GM12874 (cell line): ENCODE results near the gene POLR2E.

Experiments
- CTCF ChIP-seq: IDR thresholded peaks from 2 replicates; pipeline ENCODE4 v1.5.1; 2011; ENCODE audit warnings: low read depth, mild to moderate bottlenecking, control low read depth, low read length, moderate library complexity; ENCODE audit not compliant: insufficient read depth

POLR2E gene

GRCh38 chr19:1105873-1106840 is 11.0 kb upstream of the POLR2E start:
- TF ChIP-seq CTCF = no peak

GRCh38 chr19:1105008-1105872 is 10.1 kb upstream of the POLR2E start:
- no peak for TF ChIP-seq CTCF

- no peak for TF ChIP-seq CTCF
Measured at GRCh38 chr19:1104311-1105007, 9.3 kb upstream of the POLR2E start.

- TF ChIP-seq CTCF = no peak
Measured at GRCh38 chr19:1103708-1104310, 8.6 kb upstream of the POLR2E start, which contains the start of gene GPX4. Gene GPX4 (plus strand): TSS chr19:1103994. CDS start chr19:1104044, 50 bp downstream.

- no peak for TF ChIP-seq CTCF
Measured at GRCh38 chr19:1103132-1103707, 8.0 kb upstream of the POLR2E start.

GRCh38 chr19:1102407-1103131 is 7.4 kb upstream of the POLR2E start:
- no peak for TF ChIP-seq CTCF
